ENCODE results near the gene PCSK6. TPM values are rescaled to one million over a fixed set of nuclear protein-coding genes. Genes with fewer than 3 reads are reported as not detected.

Gene PCSK6
- polyA plus RNA-seq, 1 donor from 2014 or later = 1.1 TPM

GRCh38 chr15:101434032-101434920, 55.2 kb downstream of the PCSK6 start:
- Histone ChIP-seq H3K4me2 (ENCODE audit: low read length) (no peak overlapping the region), H3F3A (ENCODE audit: insufficient read depth, low read length, poor library complexity, severe bottlenecking) (no peaks in the 10 kb centered on the region), H3K9me3 (ENCODE audit: low read length) (no peaks in the 10 kb centered on the region), H3K4me3 (ENCODE audit: low read length) (no peak overlapping the region), H2AFZ (ENCODE audit: low read depth, low read length) (no peak overlapping the region), H3K9ac (ENCODE audit: low read length) (no peak overlapping the region), H3K36me3 (ENCODE audit: insufficient read depth, low read length) (no peaks in the 10 kb centered on the region), H3K9me2 (ENCODE audit: insufficient read depth, low read length) (no peaks in the 10 kb centered on the region), H3K27me3 (ENCODE audit: insufficient read depth, low read depth, low read length) (no peaks in the 10 kb centered on the region), H3K79me2 (replicated peaks; ENCODE audit: insufficient read depth, low read length) (no peaks in the 10 kb centered on the region), H4K20me1 (ENCODE audit: insufficient read depth) (no peaks in the 10 kb centered on the region), H3K27ac (ENCODE audit: low read length) (no peak overlapping the region)
- TF ChIP-seq TAF1 (IDR thresholded peaks at IDR 0.05; ENCODE audit: low read depth) (no peak), POLR2AphosphoS5 (IDR thresholded peaks at IDR 0.05) (no peak), SMC3 (conservative IDR thresholded peaks at IDR 0.05; ENCODE audit: poor library complexity) (no peak), EZH2 (IDR thresholded peaks at IDR 0.05; ENCODE audit: borderline replicate concordance, insufficient read depth, low read length, poor library complexity, severe bottlenecking) (no peak), REST (IDR thresholded peaks at IDR 0.05; ENCODE audit: borderline replicate concordance) (no peak), MXI1 (conservative IDR thresholded peaks at IDR 0.05; ENCODE audit: poor library complexity, severe bottlenecking) (no peak), EP300 (conservative IDR thresholded peaks at IDR 0.05; ENCODE audit: poor library complexity, severe bottlenecking) (no peak), CTCF (IDR thresholded peaks at IDR 0.05; ENCODE audit: poor library complexity, severe bottlenecking) (no peak), RAD21 (conservative IDR thresholded peaks at IDR 0.05) (no peak)

- Histone ChIP-seq H3K4me3 (ENCODE audit: low read length) (no peak overlapping the region), H3K4me2 (ENCODE audit: low read length) (no peak overlapping the region), H2AFZ (ENCODE audit: low read depth, low read length) (no peak overlapping the region), H4K20me1 (ENCODE audit: insufficient read depth) (no peaks in the 10 kb centered on the region), H3K9ac (ENCODE audit: low read length) (no peak overlapping the region), H3K79me2 (replicated peaks; ENCODE audit: insufficient read depth, low read length) (no peaks in the 10 kb centered on the region), H3K27ac (ENCODE audit: low read length) (no peak overlapping the region), H3K27me3 (ENCODE audit: insufficient read depth, low read depth, low read length) (no peaks in the 10 kb centered on the region), H3K9me3 (ENCODE audit: low read length) (no peaks in the 10 kb centered on the region), H3F3A (ENCODE audit: insufficient read depth, low read length, poor library complexity, severe bottlenecking) (no peaks in the 10 kb centered on the region), H3K36me3 (ENCODE audit: insufficient read depth, low read length) (no peaks in the 10 kb centered on the region), H3K9me2 (ENCODE audit: insufficient read depth, low read length) (no peaks in the 10 kb centered on the region)
- TF ChIP-seq POLR2AphosphoS5 (IDR thresholded peaks at IDR 0.05) = no peak
- TF ChIP-seq EZH2 (IDR thresholded peaks at IDR 0.05; ENCODE audit: borderline replicate concordance, insufficient read depth, low read length, poor library complexity, severe bottlenecking) = no peak
- no peak for TF ChIP-seq SMC3 (conservative IDR thresholded peaks at IDR 0.05; ENCODE audit: poor library complexity)
- TF ChIP-seq RAD21 (conservative IDR thresholded peaks at IDR 0.05) = no peak
- no peak for TF ChIP-seq EP300 (conservative IDR thresholded peaks at IDR 0.05; ENCODE audit: poor library complexity, severe bottlenecking)
- no peak for TF ChIP-seq REST (IDR thresholded peaks at IDR 0.05; ENCODE audit: borderline replicate concordance)
- no peak for TF ChIP-seq TAF1 (IDR thresholded peaks at IDR 0.05; ENCODE audit: low read depth)
- TF ChIP-seq CTCF (IDR thresholded peaks at IDR 0.05; ENCODE audit: poor library complexity, severe bottlenecking) = no peak
- TF ChIP-seq MXI1 (conservative IDR thresholded peaks at IDR 0.05; ENCODE audit: poor library complexity, severe bottlenecking) = no peak
Measured at GRCh38 chr15:101433396-101433795, 56.1 kb downstream of the PCSK6 start.

Data from neural cell (in vitro differentiated cells).